Endothelial cell of umbilical vein (primary cell): Measurements from ENCODE around the gene RAB8A. TPM values are rescaled to one million over a fixed set of nuclear protein-coding genes. Genes with fewer than 3 reads are reported as not detected.

Source experiments
- BruUV-seq: library from RNA; stranded (reverse); fragments of 400-500 nt; replicated peaks from 2 replicates; lab custom pipeline; 2021; lab: Mats Ljungman, UMichigan
- CTCF ChIA-PET: fragments of 300-600, 350-600 bp; sonication (Branson Sonifier 250); formaldehyde crosslinking; loops from one replicate; lab custom pipeline; 2021; ENCODE audit warnings: antibody characterized with exemption, inconsistent platforms; lab: Charles Lee
- POLR2A ChIA-PET: fragments of 300-600, 350-600 bp; sonication (Branson Sonifier 250); formaldehyde crosslinking; loops from one replicate; lab custom pipeline; 2021; ENCODE audit warnings: antibody characterized with exemption, inconsistent platforms; lab: Charles Lee
- DNase-seq: peaks from one replicate; pipeline ENCODE4 v3.0.0-alpha.2; 2011; ENCODE audit warnings: low read depth, low spot score
- FAIRE-seq: peaks from 2 replicates; lab custom pipeline; 2011; peaks lifted over from hg19 to GRCh38; lab: Jason Lieb, UNC
- H2AFZ ChIP-seq: 2 replicates; pipeline ENCODE4 v1.6.0; 2012; ENCODE audit warnings: low read depth, low read length, control low read depth, inconsistent platforms
- H3K27ac ChIP-seq: 2 replicates; pipeline ENCODE4 v1.5.1; 2011; ENCODE audit warnings: low read depth, mild to moderate bottlenecking, control low read depth, low read length, moderate library complexity; ENCODE audit not compliant: insufficient read depth
- H3K27me3 ChIP-seq, 2 experiments: 2 replicates each; pipeline versions ENCODE4 v1.6.0 to v1.6.1; 2011; ENCODE audit warnings: low read length in 2 of 2, mixed read lengths in 1 of 2; ENCODE audit not compliant: control insufficient read depth in 2 of 2, insufficient read depth in 2 of 2
- H3K36me3 ChIP-seq, 2 experiments: 2 replicates in 1 of 2; 3 replicates in 1 of 2; pipeline ENCODE4 v1.5.1; 2011; ENCODE audit warnings: low read length in 2 of 2, mild to moderate bottlenecking in 1 of 2, moderate library complexity in 1 of 2; ENCODE audit not compliant: control insufficient read depth in 2 of 2, insufficient read depth in 2 of 2; ENCODE audit errors: extremely low read depth in 1 of 2
- H3K4me1 ChIP-seq: 3 replicates; pipeline ENCODE4 v1.5.1; 2011; ENCODE audit warnings: mild to moderate bottlenecking, low read length; ENCODE audit not compliant: control insufficient read depth, insufficient read depth; ENCODE audit errors: extremely low read depth
- H3K4me2 ChIP-seq: 2 replicates; pipeline ENCODE4 v1.6.1; 2011; ENCODE audit warnings: low read length, control low read depth, mixed read lengths; ENCODE audit not compliant: insufficient read depth
- H3K4me3 ChIP-seq, 3 experiments: fragments of 200-600 bp in 1 of 3; sonication (generic), shearing (Covaris generic) in 1 of 3; replicated peaks in 1 of 3; 2 replicates each; pipeline ENCODE4 v1.5.1; 2011 to 2016; ENCODE audit warnings: control low read depth in 3 of 3, low read length in 3 of 3, mild to moderate bottlenecking in 2 of 3, inconsistent platforms in 1 of 3, low read depth in 1 of 3, moderate library complexity in 1 of 3; ENCODE audit not compliant: insufficient read depth in 1 of 3
- H3K79me2 ChIP-seq: 2 replicates; pipeline ENCODE4 v1.6.0; 2012; ENCODE audit warnings: low read length, inconsistent platforms; ENCODE audit not compliant: control insufficient read depth, insufficient read depth
- H3K9ac ChIP-seq: replicated peaks from 2 replicates; pipeline ENCODE3; 2011; ENCODE audit warnings: low read length, control low read depth; ENCODE audit not compliant: insufficient read depth; ENCODE audit errors: extremely low read depth
- H3K9me1 ChIP-seq: replicated peaks from 3 replicates; pipeline ENCODE4 v1.6.0; 2011; ENCODE audit warnings: mild to moderate bottlenecking, low read length; ENCODE audit not compliant: control insufficient read depth, insufficient read depth; ENCODE audit errors: extremely low read depth
- H3K9me3 ChIP-seq: replicated peaks from 2 replicates; pipeline ENCODE4 v1.5.1; 2012; ENCODE audit warnings: low read length, inconsistent platforms; ENCODE audit not compliant: control insufficient read depth, insufficient read depth
- H4K20me1 ChIP-seq: replicated peaks from 2 replicates; pipeline ENCODE3; 2011; ENCODE audit warnings: mild to moderate bottlenecking, low read length; ENCODE audit not compliant: control insufficient read depth, insufficient read depth; ENCODE audit errors: extremely low read depth
- CTCF ChIP-seq, 2 donors: IDR thresholded peaks; 1 replicate in 1 of 2; 2 replicates in 1 of 2; pipeline ENCODE4 v1.5.1; 2011; ENCODE audit warnings: low read length in 2 of 2, mild to moderate bottlenecking in 2 of 2, moderate library complexity in 2 of 2, control low read depth in 1 of 2, inconsistent platforms in 1 of 2, low read depth in 1 of 2; ENCODE audit not compliant: insufficient read depth in 1 of 2; ENCODE audit errors: extremely low read depth in 1 of 2
- EZH2 ChIP-seq: IDR thresholded peaks from 2 replicates; pipeline ENCODE4 v1.6.1; 2012; ENCODE audit warnings: borderline replicate concordance, low read depth, mild to moderate bottlenecking, moderate library complexity, low read length, inconsistent platforms; ENCODE audit not compliant: severe bottlenecking
- JUN ChIP-seq: IDR thresholded peaks from 2 replicates; pipeline ENCODE4 v1.6.1; 2011; ENCODE audit warnings: borderline replicate concordance, low read depth; ENCODE audit not compliant: insufficient read length, insufficient read depth
- MYC ChIP-seq: IDR thresholded peaks from one replicate; pipeline ENCODE4 v1.6.1; 2011; ENCODE audit warnings: mild to moderate bottlenecking, low read depth, low read length
- POLR2A ChIP-seq: IDR thresholded peaks from 2 replicates; pipeline ENCODE4 v1.6.1; 2012; ENCODE audit warnings: low read depth, mild to moderate bottlenecking, control low read depth, low read length
- POLR2AphosphoS5 ChIP-seq: IDR thresholded peaks from 2 replicates; pipeline ENCODE4 v1.6.1; 2012; ENCODE audit warnings: low read depth, mild to moderate bottlenecking, control low read depth, low read length, moderate library complexity; ENCODE audit not compliant: insufficient read depth
- dilution Hi-C: fragments of 300-500 bp; cut with MboI; formaldehyde crosslinking; loops from one replicate; pipeline ENCODE4 v1.15.0; 2019; ENCODE audit warnings: low sequenced_read_pairs; ENCODE audit not compliant: extremely low pct_ligation_motif_present
- intact Hi-C: fragments of 100-400 bp; cut with micrococcal nuclease; formaldehyde crosslinking; loops from one replicate; pipeline ENCODE4 v1.10.0; 2022
- polyA plus RNA-seq, 4 experiments: library from polyadenylated mRNA; depleted of rRNA in 3 of 4; stranded (reverse) in 3 of 4; unstranded in 1 of 4; fragments of >200 nt; gene quantifications; 2 replicates each; pipeline versions ENCODE4 v1.2.1 to v1.2.3, GENCODE V29; 2011 to 2012; ENCODE audit warnings: missing spikeins in 1 of 4
- total RNA-seq: library from RNA; stranded (reverse); gene quantifications from 2 replicates; pipeline ENCODE4 v1.2.3, GENCODE V29; 2021

RAB8A gene
- total and polyA plus RNA-seq, 2 donors (not counting 3 experiments of a cell fraction or from before 2014, with no cell fraction given) = 81.5 to 107 TPM

GRCh38 chr19:16087940-16088339, 23.7 kb upstream of the RAB8A start:
- FAIRE-seq (no peak), DNase-seq (no peak)
- H4K20me1 ChIP-seq = no peaks in the 10 kb centered on the region
- H3K4me3 ChIP-seq = no peak overlapping the region
- peaks cover 37 to 62% of the 10 kb centered on the region in 2 experiments for H3K36me3 ChIP-seq
- no peak overlapping the region for H3K4me2 ChIP-seq
- peaks cover 82% of the 10 kb centered on the region for H3K79me2 ChIP-seq
- CTCF ChIA-PET = interaction anchor here (2.3 kb wide), 1 partner anchor 47 kb away, joined by 18 read pairs; no protein-coding TSS in a partner anchor
- POLR2A ChIA-PET = interaction anchor here (2.2 kb wide), 1 partner anchor 12 kb away, joined by 9 read pairs; the partner anchor contains the start of gene TPM4
- dilution Hi-C loops = no loop called here
- peaks cover 29% of the 10 kb centered on the region for H3K4me1 ChIP-seq
- no TSS peak for BruUV-seq
- H3K27ac ChIP-seq = no peak overlapping the region
- H3K9me1 ChIP-seq = no peaks in the 10 kb centered on the region
- no peaks in the 10 kb centered on the region for H3K9me3 ChIP-seq
- H2AFZ ChIP-seq = no peak overlapping the region
- TF ChIP-seq CTCF (IDR thresholded peaks at IDR 0.05; ENCODE audit: extremely low read depth in 1 of 2, insufficient read depth in 1 of 2, low read depth in 1 of 2, low read length in 2 of 2) (no peak), JUN (no peak), POLR2AphosphoS5 (no peak), EZH2 (no peak), POLR2A (no peak), MYC (no peak)
- H3K27me3 ChIP-seq = no peaks in the 10 kb centered on the region
- H3K9ac ChIP-seq = no peak overlapping the region
- intact Hi-C loops = loop anchor here (2.0 kb wide), 1 partner anchor 47 kb away; no protein-coding TSS in a partner anchor
